Peyer's patch (tissue), 4 donors: ENCODE data around the gene TTYH2.

Source experiments
- POLR2A ChIP-seq, 2 donors: fragments of 450-650 bp; IDR thresholded peaks; one replicate each; pipeline ENCODE4 v1.5.1; 2017; ENCODE audit warnings: antibody characterized with exemption in 2 of 2, mild to moderate bottlenecking in 2 of 2, moderate library complexity in 2 of 2
- TF ChIP-seq, protein P1 (sequence below), 6 experiments: fragments of 450-650 bp in 4 of 6; fragments of 200-600 bp in 2 of 6; sonication (generic) in 1 of 6; IDR thresholded peaks; one replicate each; pipeline ENCODE4 v1.5.1; 2017 to 2019; ENCODE audit warnings: antibody characterized with exemption in 6 of 6, mild to moderate bottlenecking in 3 of 6, moderate library complexity in 1 of 6

DNA sequence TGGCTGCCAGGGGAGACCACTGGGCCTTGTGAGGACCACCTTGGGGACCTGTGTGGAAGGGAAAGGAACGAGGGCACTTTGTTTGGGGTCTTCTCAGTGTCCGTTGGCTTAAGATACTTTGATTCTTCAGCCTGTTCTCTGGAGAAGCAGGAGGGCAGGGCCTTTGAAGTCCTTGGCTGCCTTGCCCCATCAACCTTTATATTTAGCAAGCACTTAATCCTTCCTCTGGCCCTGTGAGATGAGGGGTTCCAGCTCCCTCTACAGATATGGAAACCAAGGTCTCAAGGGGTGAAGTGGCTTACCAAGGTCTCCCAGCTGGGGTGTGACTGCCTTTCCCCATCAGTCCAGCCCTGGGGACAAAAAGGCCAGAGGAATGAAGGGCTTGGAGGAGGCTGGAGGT is 28.5 kb downstream of the TTYH2 start:
- TF ChIP-seq, protein P1, sequence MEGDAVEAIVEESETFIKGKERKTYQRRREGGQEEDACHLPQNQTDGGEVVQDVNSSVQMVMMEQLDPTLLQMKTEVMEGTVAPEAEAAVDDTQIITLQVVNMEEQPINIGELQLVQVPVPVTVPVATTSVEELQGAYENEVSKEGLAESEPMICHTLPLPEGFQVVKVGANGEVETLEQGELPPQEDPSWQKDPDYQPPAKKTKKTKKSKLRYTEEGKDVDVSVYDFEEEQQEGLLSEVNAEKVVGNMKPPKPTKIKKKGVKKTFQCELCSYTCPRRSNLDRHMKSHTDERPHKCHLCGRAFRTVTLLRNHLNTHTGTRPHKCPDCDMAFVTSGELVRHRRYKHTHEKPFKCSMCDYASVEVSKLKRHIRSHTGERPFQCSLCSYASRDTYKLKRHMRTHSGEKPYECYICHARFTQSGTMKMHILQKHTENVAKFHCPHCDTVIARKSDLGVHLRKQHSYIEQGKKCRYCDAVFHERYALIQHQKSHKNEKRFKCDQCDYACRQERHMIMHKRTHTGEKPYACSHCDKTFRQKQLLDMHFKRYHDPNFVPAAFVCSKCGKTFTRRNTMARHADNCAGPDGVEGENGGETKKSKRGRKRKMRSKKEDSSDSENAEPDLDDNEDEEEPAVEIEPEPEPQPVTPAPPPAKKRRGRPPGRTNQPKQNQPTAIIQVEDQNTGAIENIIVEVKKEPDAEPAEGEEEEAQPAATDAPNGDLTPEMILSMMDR (IDR thresholded peaks at IDR 0.05), result no peak
- TF ChIP-seq POLR2A (IDR thresholded peaks at IDR 0.05), result no peak
